LHCN-M2 (cell line): ENCODE results near the gene LSS. TPM values are rescaled to one million over a fixed set of nuclear protein-coding genes. Genes with fewer than 3 reads are reported as not detected.

Experiments
- DNase-seq: peaks from one replicate; pipeline ENCODE4 v3.0.0-alpha.2; 2012; ENCODE audit warnings: low read depth
- total RNA-seq: library from RNA; depleted of rRNA; stranded (reverse); fragments of >200 nt; gene quantifications from 2 replicates; pipeline ENCODE4 v1.2.3, GENCODE V29; 2014; rRNA removed

LSS gene
- total RNA-seq, 1 experiment from 2014 or later: 65.3 TPM

GRCh38 chr21:46139686-46140085 lies 88.9 kb downstream of the LSS start:
- no peak for DNase-seq

- DNase-seq: no peak
Observed at GRCh38 chr21:46138383-46138970, 90.1 kb downstream of the LSS start.

Other genes starting within 250 kb of the LSS start
- 252 and 303 TPM in 2 replicates for gene COL6A1, start 247.0 kb downstream of the LSS start, total RNA-seq
- gene COL6A2, start 130.7 kb downstream of the LSS start, total RNA-seq: 421 and 452 TPM in 2 replicates
- gene FTCD, start 73.2 kb downstream of the LSS start, total RNA-seq: 0.13 TPM in 1 of 2 replicates, not detected in the other
- 14.0 and 18.4 TPM in 2 replicates for gene SPATC1L, start 44.3 kb downstream of the LSS start, total RNA-seq
- 79.3 and 81.1 TPM in 2 replicates for gene MCM3AP, start 56.8 kb upstream of the LSS start, total RNA-seq
- gene YBEY, start 57.6 kb upstream of the LSS start, total RNA-seq: 18.1 and 25.2 TPM in 2 replicates
- gene C21orf58, start 95.1 kb upstream of the LSS start, total RNA-seq: 17.2 and 19.3 TPM in 2 replicates
- 35.8 and 40.8 TPM in 2 replicates for gene PCNT, start 95.4 kb upstream of the LSS start, total RNA-seq
- gene DIP2A, start 230.1 kb upstream of the LSS start, total RNA-seq: 20.9 and 21.5 TPM in 2 replicates